ENCODE data around the gene ZNF521. TPM values are rescaled to one million over a fixed set of nuclear protein-coding genes. Genes with fewer than 3 reads are reported as not detected.

ZNF521 gene
- total and polyA plus RNA-seq, 10 of the 15 experiments (the other 5 are each of a cell fraction or from before 2014, with no cell fraction given): 0.02 to 0.05 (median 0.04) TPM; not detected in 6

DNA sequence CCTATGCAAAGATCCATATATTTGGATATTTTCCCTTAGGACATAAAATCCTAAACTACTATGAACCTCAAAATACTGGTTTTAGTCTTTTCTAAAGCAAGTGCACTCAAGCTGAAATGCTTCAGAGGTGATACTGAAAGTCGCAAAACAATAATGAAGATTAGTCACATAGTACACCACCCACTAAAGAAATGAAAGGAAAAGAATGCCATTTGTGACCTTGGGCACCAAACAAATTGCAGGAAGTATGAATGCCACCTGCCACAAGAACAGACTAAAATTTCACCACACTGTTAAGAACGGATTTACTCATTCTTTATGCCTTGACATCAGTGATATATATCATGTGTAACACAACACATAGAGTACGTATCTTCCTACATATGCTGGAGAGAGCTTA is 161.5 kb downstream of the ZNF521 start:
- ChIA-PET POLR2A (no interaction called here), RAD21 (ENCODE audit: unreplicated experiment) (interaction anchor here (0.9 kb wide), 1 partner anchor 41 kb away, joined by 3 read pairs; no protein-coding TSS in a partner anchor), SMC1A (ENCODE audit: uncharacterized antibody, unreplicated experiment) (interaction anchor here (0.6 kb wide), 1 partner anchor 28 kb away, joined by 5 read pairs; no protein-coding TSS in a partner anchor), CTCF (interaction anchor here (1.1 kb wide), 1 partner anchor 9 kb away, joined by 4 read pairs; no protein-coding TSS in a partner anchor)
- in situ Hi-C loops (cut with MboI): no loop called here
- Histone ChIP-seq H3K9me3 (replicated peaks; ENCODE audit: control insufficient read depth, insufficient read depth, low read length) (no peaks in the 10 kb centered on the region), H3K9ac (ENCODE audit: control insufficient read depth, insufficient read depth, low read length) (no peak overlapping the region), H3K79me2 (ENCODE audit: control insufficient read depth, insufficient read depth, low read length) (no peaks in the 10 kb centered on the region), H3K4me1 (ENCODE audit: control insufficient read depth, insufficient read depth, low read length) (no peaks in the 10 kb centered on the region), H3K27me3 (replicated peaks in 1 of 2; ENCODE audit: control insufficient read depth in 2 of 2, insufficient read depth in 2 of 2, low read length in 1 of 2) (no peaks in the 10 kb centered on the region), H3K4me3 (no peak overlapping the region), H3K4me2 (ENCODE audit: control insufficient read depth, insufficient read depth) (no peak overlapping the region), H3K27ac (ENCODE audit: control insufficient read depth, insufficient read depth) (no peak overlapping the region), H3K36me3 (ENCODE audit: control insufficient read depth in 2 of 2, insufficient read depth in 2 of 2, low read length in 1 of 2) (no peaks in the 10 kb centered on the region), H4K20me1 (ENCODE audit: control insufficient read depth, insufficient read depth) (no peaks in the 10 kb centered on the region), H2AFZ (ENCODE audit: control insufficient read depth, low read depth, low read length) (no peak overlapping the region)
- ATAC-seq (peak; percentile 92), FAIRE-seq (no peak), DNase-seq (ENCODE audit: low read depth, low spot score) (peak; percentile 39)
- no TSS peak for BruUV-seq (replicated peaks)
- WGBS (ENCODE audit: insufficient coverage, insufficient replicate concordance, low lambda C conversion rate, missing lambda C conversion rate): 40% methylated on average over 3 of the region's 3 CpGs
- intact Hi-C loops (cut with micrococcal nuclease; ENCODE audit: unreplicated experiment): no loop called here
- TF ChIP-seq ATF7 (IDR thresholded peaks at IDR 0.05; ENCODE audit: low read depth) (0 out of 2 replicates have a peak, but pooled peaks have one; percentile 12), CEBPB (IDR thresholded peaks at IDR 0.05; ENCODE audit: borderline replicate concordance in 1 of 2, low read depth in 2 of 2, low read length in 2 of 2) (no peak), IKZF2 (IDR thresholded peaks at IDR 0.05) (peak; percentile 21 to 57; a peak in 1 of 4 replicates), FOS (IDR thresholded peaks at IDR 0.05; ENCODE audit: borderline replicate concordance, extremely low read depth, insufficient read length) (no peak), NFXL1 (IDR thresholded peaks at IDR 0.05; ENCODE audit: borderline replicate concordance) (no peak), EP300 (IDR thresholded peaks at IDR 0.05; ENCODE audit: borderline replicate concordance in 1 of 2, control insufficient read depth in 1 of 2, low read depth in 2 of 2, low read length in 2 of 2) (peak in 1 of 2 experiments; percentile 25; a peak in 2 of 4 replicates)
- TF ChIP-seq, protein P1, sequence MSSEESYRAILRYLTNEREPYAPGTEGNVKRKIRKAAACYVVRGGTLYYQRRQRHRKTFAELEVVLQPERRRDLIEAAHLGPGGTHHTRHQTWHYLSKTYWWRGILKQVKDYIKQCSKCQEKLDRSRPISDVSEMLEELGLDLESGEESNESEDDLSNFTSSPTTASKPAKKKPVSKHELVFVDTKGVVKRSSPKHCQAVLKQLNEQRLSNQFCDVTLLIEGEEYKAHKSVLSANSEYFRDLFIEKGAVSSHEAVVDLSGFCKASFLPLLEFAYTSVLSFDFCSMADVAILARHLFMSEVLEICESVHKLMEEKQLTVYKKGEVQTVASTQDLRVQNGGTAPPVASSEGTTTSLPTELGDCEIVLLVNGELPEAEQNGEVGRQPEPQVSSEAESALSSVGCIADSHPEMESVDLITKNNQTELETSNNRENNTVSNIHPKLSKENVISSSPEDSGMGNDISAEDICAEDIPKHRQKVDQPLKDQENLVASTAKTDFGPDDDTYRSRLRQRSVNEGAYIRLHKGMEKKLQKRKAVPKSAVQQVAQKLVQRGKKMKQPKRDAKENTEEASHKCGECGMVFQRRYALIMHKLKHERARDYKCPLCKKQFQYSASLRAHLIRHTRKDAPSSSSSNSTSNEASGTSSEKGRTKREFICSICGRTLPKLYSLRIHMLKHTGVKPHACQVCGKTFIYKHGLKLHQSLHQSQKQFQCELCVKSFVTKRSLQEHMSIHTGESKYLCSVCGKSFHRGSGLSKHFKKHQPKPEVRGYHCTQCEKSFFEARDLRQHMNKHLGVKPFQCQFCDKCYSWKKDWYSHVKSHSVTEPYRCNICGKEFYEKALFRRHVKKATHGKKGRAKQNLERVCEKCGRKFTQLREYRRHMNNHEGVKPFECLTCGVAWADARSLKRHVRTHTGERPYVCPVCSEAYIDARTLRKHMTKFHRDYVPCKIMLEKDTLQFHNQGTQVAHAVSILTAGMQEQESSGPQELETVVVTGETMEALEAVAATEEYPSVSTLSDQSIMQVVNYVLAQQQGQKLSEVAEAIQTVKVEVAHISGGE (CRISPR knock-in tag; IDR thresholded peaks at IDR 0.05): no peak
- TF ChIP-seq, protein P2, sequence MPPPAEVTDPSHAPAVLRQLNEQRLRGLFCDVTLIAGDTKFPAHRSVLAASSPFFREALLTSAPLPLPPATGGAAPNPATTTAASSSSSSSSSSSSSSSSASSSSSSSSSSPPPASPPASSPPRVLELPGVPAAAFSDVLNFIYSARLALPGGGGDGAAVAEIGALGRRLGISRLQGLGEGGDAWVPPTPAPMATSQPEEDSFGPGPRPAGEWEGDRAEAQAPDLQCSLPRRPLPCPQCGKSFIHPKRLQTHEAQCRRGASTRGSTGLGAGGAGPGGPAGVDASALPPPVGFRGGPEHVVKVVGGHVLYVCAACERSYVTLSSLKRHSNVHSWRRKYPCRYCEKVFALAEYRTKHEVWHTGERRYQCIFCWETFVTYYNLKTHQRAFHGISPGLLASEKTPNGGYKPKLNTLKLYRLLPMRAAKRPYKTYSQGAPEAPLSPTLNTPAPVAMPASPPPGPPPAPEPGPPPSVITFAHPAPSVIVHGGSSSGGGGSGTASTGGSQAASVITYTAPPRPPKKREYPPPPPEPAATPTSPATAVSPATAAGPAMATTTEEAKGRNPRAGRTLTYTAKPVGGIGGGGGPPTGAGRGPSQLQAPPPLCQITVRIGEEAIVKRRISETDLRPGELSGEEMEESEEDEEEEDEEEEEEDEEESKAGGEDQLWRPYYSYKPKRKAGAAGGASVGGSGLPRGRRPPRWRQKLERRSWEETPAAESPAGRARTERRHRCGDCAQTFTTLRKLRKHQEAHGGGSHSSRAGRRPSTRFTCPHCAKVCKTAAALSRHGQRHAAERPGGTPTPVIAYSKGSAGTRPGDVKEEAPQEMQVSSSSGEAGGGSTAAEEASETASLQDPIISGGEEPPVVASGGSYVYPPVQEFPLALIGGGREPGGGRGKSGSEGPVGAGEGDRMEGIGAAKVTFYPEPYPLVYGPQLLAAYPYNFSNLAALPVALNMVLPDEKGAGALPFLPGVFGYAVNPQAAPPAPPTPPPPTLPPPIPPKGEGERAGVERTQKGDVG (CRISPR knock-in tag; IDR thresholded peaks at IDR 0.05): no peak
- TF ChIP-seq, protein P3, sequence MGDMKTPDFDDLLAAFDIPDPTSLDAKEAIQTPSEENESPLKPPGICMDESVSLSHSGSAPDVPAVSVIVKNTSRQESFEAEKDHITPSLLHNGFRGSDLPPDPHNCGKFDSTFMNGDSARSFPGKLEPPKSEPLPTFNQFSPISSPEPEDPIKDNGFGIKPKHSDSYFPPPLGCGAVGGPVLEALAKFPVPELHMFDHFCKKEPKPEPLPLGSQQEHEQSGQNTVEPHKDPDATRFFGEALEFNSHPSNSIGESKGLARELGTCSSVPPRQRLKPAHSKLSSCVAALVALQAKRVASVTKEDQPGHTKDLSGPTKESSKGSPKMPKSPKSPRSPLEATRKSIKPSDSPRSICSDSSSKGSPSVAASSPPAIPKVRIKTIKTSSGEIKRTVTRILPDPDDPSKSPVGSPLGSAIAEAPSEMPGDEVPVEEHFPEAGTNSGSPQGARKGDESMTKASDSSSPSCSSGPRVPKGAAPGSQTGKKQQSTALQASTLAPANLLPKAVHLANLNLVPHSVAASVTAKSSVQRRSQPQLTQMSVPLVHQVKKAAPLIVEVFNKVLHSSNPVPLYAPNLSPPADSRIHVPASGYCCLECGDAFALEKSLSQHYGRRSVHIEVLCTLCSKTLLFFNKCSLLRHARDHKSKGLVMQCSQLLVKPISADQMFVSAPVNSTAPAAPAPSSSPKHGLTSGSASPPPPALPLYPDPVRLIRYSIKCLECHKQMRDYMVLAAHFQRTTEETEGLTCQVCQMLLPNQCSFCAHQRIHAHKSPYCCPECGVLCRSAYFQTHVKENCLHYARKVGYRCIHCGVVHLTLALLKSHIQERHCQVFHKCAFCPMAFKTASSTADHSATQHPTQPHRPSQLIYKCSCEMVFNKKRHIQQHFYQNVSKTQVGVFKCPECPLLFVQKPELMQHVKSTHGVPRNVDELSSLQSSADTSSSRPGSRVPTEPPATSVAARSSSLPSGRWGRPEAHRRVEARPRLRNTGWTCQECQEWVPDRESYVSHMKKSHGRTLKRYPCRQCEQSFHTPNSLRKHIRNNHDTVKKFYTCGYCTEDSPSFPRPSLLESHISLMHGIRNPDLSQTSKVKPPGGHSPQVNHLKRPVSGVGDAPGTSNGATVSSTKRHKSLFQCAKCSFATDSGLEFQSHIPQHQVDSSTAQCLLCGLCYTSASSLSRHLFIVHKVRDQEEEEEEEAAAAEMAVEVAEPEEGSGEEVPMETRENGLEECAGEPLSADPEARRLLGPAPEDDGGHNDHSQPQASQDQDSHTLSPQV (IDR thresholded peaks at IDR 0.05): no peak
- TF ChIP-seq, protein P4, sequence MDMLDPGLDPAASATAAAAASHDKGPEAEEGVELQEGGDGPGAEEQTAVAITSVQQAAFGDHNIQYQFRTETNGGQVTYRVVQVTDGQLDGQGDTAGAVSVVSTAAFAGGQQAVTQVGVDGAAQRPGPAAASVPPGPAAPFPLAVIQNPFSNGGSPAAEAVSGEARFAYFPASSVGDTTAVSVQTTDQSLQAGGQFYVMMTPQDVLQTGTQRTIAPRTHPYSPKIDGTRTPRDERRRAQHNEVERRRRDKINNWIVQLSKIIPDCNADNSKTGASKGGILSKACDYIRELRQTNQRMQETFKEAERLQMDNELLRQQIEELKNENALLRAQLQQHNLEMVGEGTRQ (IDR thresholded peaks at IDR 0.05; ENCODE audit: borderline replicate concordance, low read depth, low read length): no peak
